T-cell (primary cell): ENCODE measurements around the gene NR4A1. TPM values are rescaled to one million over a fixed set of nuclear protein-coding genes. Genes with fewer than 3 reads are reported as not detected.

Experiments
- ATAC-seq, 4 experiments: fragments of 200-7000 bp in 3 of 4; fragments of 150-1000 bp in 1 of 4; cut with Tn5 transposase; replicated peaks in 1 of 4; 1 replicate in 3 of 4; 2 replicates in 1 of 4; pipeline ENCODE4 v1.10.0; 2021; ENCODE audit warnings: moderate library complexity in 3 of 4, mild to moderate bottlenecking in 2 of 4, moderate number of reproducible peaks in 1 of 4
- CTCF ChIA-PET, 2 donors: fragments of 300-600 bp; sonication (Branson Sonifier 250); formaldehyde crosslinking; loops; one replicate each; lab custom pipeline; 2022; ENCODE audit warnings: antibody characterized with exemption in 2 of 2; lab: Charles Lee
- POLR2A ChIA-PET, 2 donors: fragments of 300-600 bp; sonication (Branson Sonifier 250); formaldehyde crosslinking; loops; one replicate each; lab custom pipeline; 2022; ENCODE audit warnings: antibody characterized with exemption in 2 of 2; lab: Charles Lee
- DNase-seq, 35 experiments: peaks; one replicate each; pipeline versions ENCODE4 v3.0.0 to v3.0.0-alpha.2; 2013 to 2023
- H3K27ac ChIP-seq: one replicate; pipeline ENCODE4 v1.5.1; 2013; ENCODE audit warnings: low read length
- H3K27me3 ChIP-seq, 2 experiments: replicated peaks in 1 of 2; 1 replicate in 1 of 2; 2 replicates in 1 of 2; pipeline versions ENCODE4 v1.6.1 to v1.7.0; 2013; ENCODE audit warnings: low read length in 1 of 2, mixed read lengths in 1 of 2; ENCODE audit not compliant: control insufficient read depth in 2 of 2, insufficient read depth in 2 of 2; ENCODE audit errors: extremely low read depth in 1 of 2
- H3K36me3 ChIP-seq, 2 donors: 1 replicate in 1 of 2; 2 replicates in 1 of 2; pipeline versions ENCODE4 v1.6.1 to v1.7.0; 2013; ENCODE audit warnings: low read length in 1 of 2; ENCODE audit not compliant: control insufficient read depth in 2 of 2, insufficient read depth in 1 of 2; ENCODE audit errors: extremely low read depth in 1 of 2
- H3K4me1 ChIP-seq, 2 experiments: 1 replicate in 1 of 2; 2 replicates in 1 of 2; pipeline versions ENCODE4 v1.6.1 to v1.7.0; 2013; ENCODE audit warnings: low read length in 2 of 2, mixed read lengths in 1 of 2; ENCODE audit not compliant: insufficient read depth in 2 of 2, control insufficient read depth in 1 of 2; ENCODE audit errors: extremely low read depth in 1 of 2
- H3K4me3 ChIP-seq, 2 donors: 1 replicate in 1 of 2; 2 replicates in 1 of 2; pipeline versions ENCODE4 v1.5.1 to v1.7.0; 2013; ENCODE audit warnings: mild to moderate bottlenecking in 2 of 2, low read length in 1 of 2, moderate library complexity in 1 of 2; ENCODE audit not compliant: control insufficient read depth in 1 of 2; ENCODE audit errors: extremely low read depth in 1 of 2
- H3K9me3 ChIP-seq: 2 replicates; pipeline ENCODE4 v1.7.0; 2013
- H3K27ac Mint-ChIP-seq, 2 donors: one replicate each; pipeline ENCODE4 v1.8.0; 2020 to 2021; ENCODE audit warnings: mild to moderate bottlenecking in 2 of 2, mixed read lengths in 2 of 2
- H3K27me3 Mint-ChIP-seq, 2 donors: one replicate each; pipeline ENCODE4 v1.8.0; 2021 to 2022; ENCODE audit warnings: mixed read lengths in 2 of 2
- H3K36me3 Mint-ChIP-seq: one replicate; pipeline ENCODE4 v1.8.0; 2021; ENCODE audit warnings: mixed read lengths
- H3K4me1 Mint-ChIP-seq, 3 donors: one replicate each; pipeline ENCODE4 v1.8.0; 2020 to 2022; ENCODE audit warnings: mixed read lengths in 3 of 3, mild to moderate bottlenecking in 1 of 3
- H3K4me3 Mint-ChIP-seq, 3 donors: one replicate each; pipeline ENCODE4 v1.8.0; 2020 to 2022; ENCODE audit warnings: mild to moderate bottlenecking in 3 of 3, mixed read lengths in 3 of 3, moderate library complexity in 3 of 3
- H3K9me3 Mint-ChIP-seq, 3 donors: one replicate each; pipeline ENCODE4 v1.8.0; 2020 to 2022; ENCODE audit warnings: mixed read lengths in 3 of 3
- WGBS: methylation state at CpG from one replicate; pipeline ENCODE4 v1.1.5; 2013; ENCODE audit warnings: missing lambda C conversion rate; ENCODE audit not compliant: insufficient coverage; 5-methylcytosine and 5-hydroxymethylcytosine counted together
- total RNA-seq, 35 experiments: library from RNA in 6 of 35; stranded (reverse) in 6 of 35; fragments of 120-200 nt in 1 of 35; gene quantifications; one replicate each; pipeline versions ENCODE4 v1.2.1 to v1.2.4 and lab custom pipeline; 2013 to 2026

NR4A1 gene
- total RNA-seq, 5 donors from 2014 or later (not counting 1 experiment from before 2014, with no cell fraction given) = 5.9 to 103 (median 7.3) TPM

- Histone ChIP-seq H3K9me3 (no peaks in the 10 kb centered on the region), H3K27me3 (no peaks in the 10 kb centered on the region), H3K27ac (no peak overlapping the region), H3K4me1 (peaks cover 4 to 36% of the 10 kb centered on the region in 2 experiments), H3K4me3 (no peak overlapping the region), H3K36me3 (no peaks in the 10 kb centered on the region)
- POLR2A ChIA-PET = no interaction called here
- ATAC-seq = no peak
- H3K4me3 Mint-ChIP-seq = no peak overlapping the region
- 83% methylated on average over 4 of the region's 4 CpGs for WGBS
- H3K9me3 Mint-ChIP-seq = no peaks in the 10 kb centered on the region
- H3K4me1 Mint-ChIP-seq = peaks cover 34 to 38% (median 38%) of the 10 kb centered on the region in 3 donors
- DNase-seq = no peak
- no peaks in the 10 kb centered on the region for H3K27me3 Mint-ChIP-seq
- no peaks in the 10 kb centered on the region for H3K36me3 Mint-ChIP-seq
- no peak overlapping the region for H3K27ac Mint-ChIP-seq
- CTCF ChIA-PET = interaction anchor here (0.6 to 1.2 kb wide), 5 partner anchors 26 to 94 kb away, joined by 3 read pairs; no protein-coding TSS in a partner anchor
Observed at GRCh38 chr12:52029685-52030084, 21.6 kb upstream of the NR4A1 start.

GRCh38 chr12:52032446-52032803, 18.8 kb upstream of the NR4A1 start:
- POLR2A ChIA-PET = interaction anchor here (0.5 to 1.4 kb wide), 6 partner anchors 10 to 261 kb away, joined by 3 to 16 read pairs (median 3); partner anchors contain the start of genes TAMALIN (in 2 of the 2), ATG101 (in 1 of the 2) and NR4A1 (in 1 of the 2)
- H3K27me3 Mint-ChIP-seq = no peaks in the 10 kb centered on the region
- Histone ChIP-seq H3K27me3 (peaks cover 0 to 5% of the 10 kb centered on the region in 2 experiments), H3K36me3 (no peaks in the 10 kb centered on the region), H3K4me1 (peaks cover 5 to 35% of the 10 kb centered on the region in 2 experiments), H3K27ac (peak overlapping the region; percentile 93), H3K9me3 (no peaks in the 10 kb centered on the region), H3K4me3 (peak overlapping the region; percentile 25 to 52)
- CTCF ChIA-PET = interaction anchor here (0.6 to 1.6 kb wide), 16 partner anchors 9 to 51 kb away, joined by 3 to 37 read pairs (median 4); partner anchors contain the start of genes ATG101 (in 1 of the 2), NR4A1 (in 1 of the 2) and TAMALIN (in 1 of the 2)
- DNase-seq (peak in 1 of 35 experiments; percentile 37), ATAC-seq (no peak)
- peak overlapping the region; percentile 66 to 71 (median 68) for H3K4me3 Mint-ChIP-seq
- H3K9me3 Mint-ChIP-seq = no peaks in the 10 kb centered on the region
- H3K36me3 Mint-ChIP-seq = no peaks in the 10 kb centered on the region
- H3K27ac Mint-ChIP-seq = peak overlapping the region; percentile 64 to 85
- peaks cover 28 to 40% (median 32%) of the 10 kb centered on the region in 3 donors for H3K4me1 Mint-ChIP-seq
- 0% methylated on average over 2 of the region's 5 CpGs for WGBS

GRCh38 chr12:52032804-52033445, 18.3 kb upstream of the NR4A1 start:
- ChIA-PET POLR2A (interaction anchor here (0.5 to 1.4 kb wide), 6 partner anchors 10 to 262 kb away, joined by 3 to 16 read pairs (median 3); partner anchors contain the start of genes TAMALIN (in 2 of the 2), ATG101 (in 1 of the 2) and NR4A1 (in 1 of the 2)), CTCF (interaction anchor here (0.6 to 1.6 kb wide), 16 partner anchors 10 to 50 kb away, joined by 3 to 37 read pairs (median 4); partner anchors contain the start of genes ATG101 (in 1 of the 2), NR4A1 (in 1 of the 2) and TAMALIN (in 1 of the 2))
- H3K9me3 Mint-ChIP-seq = no peaks in the 10 kb centered on the region
- 1% methylated on average over 41 of the region's 48 CpGs for WGBS
- no peaks in the 10 kb centered on the region for H3K36me3 Mint-ChIP-seq
- H3K27me3 Mint-ChIP-seq = no peaks in the 10 kb centered on the region
- DNase-seq (peak; percentile 57 to 93 (median 78)), ATAC-seq (peak; percentile 81 to 90 (median 89))
- peak overlapping the region; percentile 66 to 77 (median 68) for H3K4me3 Mint-ChIP-seq
- Histone ChIP-seq H3K4me1 (peaks cover 5 to 40% of the 10 kb centered on the region in 2 experiments), H3K4me3 (peak overlapping the region; percentile 25 to 52), H3K27me3 (peaks cover 0 to 7% of the 10 kb centered on the region in 2 experiments), H3K36me3 (no peaks in the 10 kb centered on the region), H3K27ac (peak overlapping the region; percentile 93), H3K9me3 (no peaks in the 10 kb centered on the region)
- H3K4me1 Mint-ChIP-seq = peaks cover 28 to 42% (median 32%) of the 10 kb centered on the region in 3 donors
- peak overlapping the region; percentile 79 to 85 for H3K27ac Mint-ChIP-seq

- ATAC-seq (no peak), DNase-seq (no peak)
- POLR2A ChIA-PET = interaction anchor here in 1 of 2 donors (1.3 to 1.4 kb wide), 3 partner anchors 18 to 36 kb away, joined by 3 to 16 read pairs (median 14); partner anchors contain the start of genes ATG101, NR4A1 and TAMALIN
- WGBS = 76% methylated on average over 5 of the region's 13 CpGs
- Mint-ChIP-seq H3K36me3 (no peaks in the 10 kb centered on the region), H3K27ac (peak overlapping the region; percentile 74 to 79), H3K27me3 (no peaks in the 10 kb centered on the region), H3K9me3 (no peaks in the 10 kb centered on the region), H3K4me3 (peak overlapping the region; percentile 66 to 77 (median 68)), H3K4me1 (peaks cover 32 to 47% (median 36%) of the 10 kb centered on the region in 3 donors)
- H3K36me3 ChIP-seq = no peaks in the 10 kb centered on the region
- CTCF ChIA-PET = interaction anchor here in 1 of 2 donors (0.5 to 1.6 kb wide), 11 partner anchors 8 to 89 kb away, joined by 3 to 37 read pairs (median 5); partner anchors contain the start of genes ATG101, NR4A1 and TAMALIN
- H3K9me3 ChIP-seq = no peaks in the 10 kb centered on the region
- H3K4me1 ChIP-seq = peaks cover 5 to 41% of the 10 kb centered on the region in 2 experiments
- peaks cover 0 to 7% of the 10 kb centered on the region in 2 experiments for H3K27me3 ChIP-seq
- H3K27ac ChIP-seq = peak overlapping the region; percentile 93
- H3K4me3 ChIP-seq = peak overlapping the region; percentile 25 to 52
Observed at GRCh38 chr12:52033446-52034140, 17.6 kb upstream of the NR4A1 start.

GRCh38 chr12:52035190-52035589, 16.1 kb upstream of the NR4A1 start:
- peaks cover 5 to 41% of the 10 kb centered on the region in 2 experiments for H3K4me1 ChIP-seq
- no CpG with 5 or more reads among the region's 4 CpGs for WGBS
- no peak for ATAC-seq
- ChIA-PET CTCF (interaction anchor here in 1 of 2 donors (1.8 kb wide), 1 partner anchor 9 kb away, joined by 5 read pairs; no protein-coding TSS in a partner anchor), POLR2A (interaction anchor here in 1 of 2 donors (1.6 kb wide), 1 partner anchor 16 kb away, joined by 4 read pairs; the partner anchor contains the start of gene NR4A1)
- Mint-ChIP-seq H3K9me3 (no peaks in the 10 kb centered on the region), H3K27me3 (no peaks in the 10 kb centered on the region), H3K4me1 (peaks cover 32 to 55% (median 41%) of the 10 kb centered on the region in 3 donors), H3K36me3 (no peaks in the 10 kb centered on the region), H3K4me3 (peak overlapping the region in 1 of 3 donors; percentile 70), H3K27ac (no peak overlapping the region)
- H3K36me3 ChIP-seq = no peaks in the 10 kb centered on the region
- no peak for DNase-seq
- H3K9me3 ChIP-seq = no peaks in the 10 kb centered on the region
- H3K4me3 ChIP-seq = no peak overlapping the region
- no peak overlapping the region for H3K27ac ChIP-seq
- H3K27me3 ChIP-seq = peaks cover 0 to 10% of the 10 kb centered on the region in 2 experiments
